Measurements from ENCODE around the gene CASKIN2. TPM values are rescaled to one million over a fixed set of nuclear protein-coding genes. Genes with fewer than 3 reads are reported as not detected.

The CASKIN2 gene
- total RNA-seq, 1 experiment from 2014 or later: 6.0 TPM

GRCh38 chr17:75506888-75507287 is 8.4 kb downstream of the CASKIN2 start:
- no peak for DNase-seq (ENCODE audit: low read depth)

- no peak for DNase-seq (ENCODE audit: low read depth)
Measured at GRCh38 chr17:75506134-75506533, 9.2 kb downstream of the CASKIN2 start.

- DNase-seq (ENCODE audit: low read depth): no peak
Measured at GRCh38 chr17:75505640-75506039, 9.7 kb downstream of the CASKIN2 start.

- no peak for DNase-seq (ENCODE audit: low read depth)
Measured at GRCh38 chr17:75505152-75505409, 10.3 kb downstream of the CASKIN2 start.

- DNase-seq (ENCODE audit: low read depth): peak; percentile 54
Measured at GRCh38 chr17:75504347-75505151, 10.8 kb downstream of the CASKIN2 start.

GRCh38 chr17:75503976-75504346 is 11.4 kb downstream of the CASKIN2 start:
- no peak for DNase-seq (ENCODE audit: low read depth)

- DNase-seq (ENCODE audit: low read depth): no peak
Measured at GRCh38 chr17:75503337-75503950, 11.9 kb downstream of the CASKIN2 start.

- DNase-seq (ENCODE audit: low read depth): no peak
Measured at GRCh38 chr17:75502721-75503329, 12.5 kb downstream of the CASKIN2 start.

- no peak for DNase-seq (ENCODE audit: low read depth)
Measured at GRCh38 chr17:75502072-75502720, 13.1 kb downstream of the CASKIN2 start.

GRCh38 chr17:75501378-75502071 is 13.8 kb downstream of the CASKIN2 start:
- no peak for DNase-seq (ENCODE audit: low read depth)

GRCh38 chr17:75500419-75501216 is 14.7 kb downstream of the CASKIN2 start:
- DNase-seq (ENCODE audit: low read depth): no peak

GRCh38 chr17:75499313-75500022 is 15.9 kb downstream of the CASKIN2 start:
- no peak for DNase-seq (ENCODE audit: low read depth)

- no peak for DNase-seq (ENCODE audit: low read depth)
Measured at GRCh38 chr17:75498726-75499213, 16.6 kb downstream of the CASKIN2 start.

- DNase-seq (ENCODE audit: low read depth): no peak
Measured at GRCh38 chr17:75498039-75498725, 17.2 kb downstream of the CASKIN2 start.

GRCh38 chr17:75496005-75496404 is 19.3 kb downstream of the CASKIN2 start:
- DNase-seq (ENCODE audit: low read depth): no peak

GRCh38 chr17:75494326-75494877 is 20.9 kb downstream of the CASKIN2 start:
- no peak for DNase-seq (ENCODE audit: low read depth)

- no peak for DNase-seq (ENCODE audit: low read depth)
Measured at GRCh38 chr17:75493476-75494129, 21.7 kb downstream of the CASKIN2 start.

GRCh38 chr17:75492555-75493168 is 22.7 kb downstream of the CASKIN2 start:
- DNase-seq (ENCODE audit: low read depth): no peak

GRCh38 chr17:75491680-75492079 is 23.7 kb downstream of the CASKIN2 start:
- DNase-seq (ENCODE audit: low read depth): no peak
